AG04449 (cell line): ENCODE results near the gene PLCH2.

Source experiments
- CTCF ChIA-PET: fragments of 350-600 bp; formaldehyde crosslinking; extraction: SDS; loops from one replicate; lab custom pipeline; 2021; ENCODE audit warnings: antibody characterized with exemption; lab: Yijun Ruan, JAX
- POLR2A ChIA-PET: fragments of 400-600, 350-600 bp; formaldehyde crosslinking; extraction: SDS; loops from one replicate; lab custom pipeline; 2020; ENCODE audit warnings: antibody characterized with exemption, inconsistent platforms; lab: Yijun Ruan, JAX
- DNase-seq: peaks from one replicate; pipeline ENCODE4 v3.0.0-alpha.2; 2010; ENCODE audit warnings: low read depth, low spot score
- H3K4me3 ChIP-seq: 2 replicates; pipeline ENCODE4 v1.5.1; 2011; ENCODE audit warnings: low read depth, mild to moderate bottlenecking, control low read depth, low read length
- CTCF ChIP-seq: IDR thresholded peaks from one replicate; pipeline ENCODE4 v1.5.1; 2011; ENCODE audit warnings: mild to moderate bottlenecking, moderate library complexity, low read length, control low read depth, inconsistent platforms; ENCODE audit not compliant: insufficient read depth; ENCODE audit errors: missing control alignments

PLCH2 gene

GRCh38 chr1:2553871-2554620 lies 78.0 kb downstream of the PLCH2 start:
- CTCF ChIA-PET, result no interaction called here

GRCh38 chr1:2554621-2555387 lies 78.7 kb downstream of the PLCH2 start:
- ChIA-PET POLR2A (no interaction called here), CTCF (no interaction called here)
- H3K4me3 ChIP-seq, result no peak overlapping the region
- TF ChIP-seq CTCF, result peak; percentile 25
- no peak for DNase-seq

More at GRCh38 chr1:2553871-2554620, 78.0 kb downstream of the PLCH2 start:
- POLR2A ChIA-PET, result no interaction called here
- no peak overlapping the region for H3K4me3 ChIP-seq
- DNase-seq, result no peak
- TF ChIP-seq CTCF, result no peak
